ENCODE measurements around the gene FADS1.

GRCh38 chr11:61778357-61778886 lies 38.4 kb downstream of the FADS1 start:
- TF ChIP-seq CTCF (IDR thresholded peaks at IDR 0.05; ENCODE audit: insufficient read depth, low read depth, low read length) (no peak), EZH2 (IDR thresholded peaks at IDR 0.05; ENCODE audit: insufficient read depth, low read length) (no peak)

All from astrocyte (in vitro differentiated cells and primary cell).